Duodenal mucosa (tissue), 2 donors: ENCODE data around the gene JPH2.

ENCODE experiments used
- H3K27ac ChIP-seq: one replicate; pipeline ENCODE4 v1.7.0; 2013; ENCODE audit warnings: low read depth, low read length
- H3K27me3 ChIP-seq, 2 donors: one replicate each; pipeline ENCODE4 v1.7.0; 2013; ENCODE audit warnings: low read length in 2 of 2, control low read depth in 1 of 2; ENCODE audit not compliant: insufficient read depth in 2 of 2, control insufficient read depth in 1 of 2
- H3K36me3 ChIP-seq, 2 donors: one replicate each; pipeline ENCODE4 v1.7.0; 2013; ENCODE audit warnings: low read length in 2 of 2, control low read depth in 1 of 2; ENCODE audit not compliant: insufficient read depth in 2 of 2, control insufficient read depth in 1 of 2
- H3K4me1 ChIP-seq, 2 donors: one replicate each; pipeline ENCODE4 v1.7.0; 2013; ENCODE audit warnings: low read length in 2 of 2, control low read depth in 1 of 2; ENCODE audit not compliant: insufficient read depth in 2 of 2, control insufficient read depth in 1 of 2
- H3K4me3 ChIP-seq, 2 donors: one replicate each; pipeline ENCODE4 v1.7.0; 2013; ENCODE audit warnings: low read length in 2 of 2, low read depth in 1 of 2
- H3K9ac ChIP-seq, 2 donors: one replicate each; pipeline ENCODE4 v1.7.0; 2013; ENCODE audit warnings: low read length in 2 of 2, low read depth in 1 of 2
- H3K9me3 ChIP-seq, 2 donors: one replicate each; pipeline ENCODE4 v1.7.0; 2013; ENCODE audit warnings: low read length in 2 of 2, control low read depth in 1 of 2; ENCODE audit not compliant: control insufficient read depth in 1 of 2

JPH2 gene

DNA sequence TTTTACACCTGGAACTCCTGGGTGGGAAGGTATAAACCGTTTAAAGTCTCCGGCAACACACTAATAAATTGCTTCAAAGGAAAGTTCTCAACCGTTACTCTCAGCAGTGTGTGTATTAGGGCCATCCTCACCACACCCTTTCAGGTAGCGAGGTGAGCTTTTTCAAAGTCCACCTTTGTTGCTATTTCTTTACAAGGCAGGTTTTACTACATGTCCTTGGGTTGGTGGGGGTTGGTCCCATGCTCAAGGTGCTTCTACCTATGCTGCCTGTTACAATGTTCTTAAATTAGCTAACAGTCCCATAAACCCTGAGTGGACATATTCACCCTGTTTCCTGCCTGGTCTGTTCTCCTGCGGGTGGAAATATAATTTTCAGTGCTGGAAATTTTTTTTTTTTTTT is 36.7 kb upstream of the JPH2 start:
- Histone ChIP-seq H3K27ac (no peak overlapping the region), H3K9me3 (no peaks in the 10 kb centered on the region), H3K27me3 (no peaks in the 10 kb centered on the region), H3K36me3 (no peaks in the 10 kb centered on the region), H3K4me3 (no peak overlapping the region), H3K9ac (no peak overlapping the region), H3K4me1 (peaks cover 6 to 8% of the 10 kb centered on the region in 2 donors)

DNA sequence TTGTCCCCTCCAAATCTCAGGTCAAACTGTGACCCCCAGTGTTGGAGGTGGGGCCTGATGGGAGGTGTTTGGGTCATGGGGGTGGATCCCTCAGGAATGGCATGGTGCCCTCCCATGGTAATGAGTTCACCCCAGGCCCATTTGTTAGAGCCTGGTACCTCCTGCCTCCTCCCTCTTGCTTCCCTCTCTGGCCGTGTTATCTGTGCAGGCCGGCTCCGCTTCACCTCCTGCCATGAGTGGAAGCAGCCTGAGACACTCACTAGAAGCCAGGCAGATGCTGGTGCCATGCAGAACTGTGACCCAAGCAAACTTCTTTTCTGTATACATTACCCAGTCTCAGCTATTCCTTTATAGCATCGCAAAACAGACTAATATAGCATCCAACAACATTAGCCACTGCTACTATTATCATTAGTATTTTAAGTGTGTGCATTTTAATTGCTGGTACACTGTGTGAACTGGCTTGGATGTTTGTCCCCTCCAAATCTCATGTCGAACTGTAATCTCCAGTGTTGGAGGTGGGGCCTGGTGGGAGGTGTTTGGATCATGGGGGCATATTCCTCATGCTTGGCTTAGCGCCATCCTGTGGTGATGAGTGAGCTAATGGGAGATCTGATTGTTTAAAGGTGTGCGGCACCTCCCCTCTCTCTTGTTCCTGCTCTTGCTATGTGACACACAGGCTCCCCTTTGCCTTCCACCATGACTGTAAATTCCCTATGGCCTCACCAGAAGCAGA is 35.8 kb upstream of the JPH2 start:
- no peak overlapping the region for H3K4me3 ChIP-seq
- H3K36me3 ChIP-seq: no peaks in the 10 kb centered on the region
- H3K4me1 ChIP-seq: peaks cover 6 to 8% of the 10 kb centered on the region in 2 donors
- H3K9ac ChIP-seq: no peak overlapping the region
- no peak overlapping the region for H3K27ac ChIP-seq
- no peaks in the 10 kb centered on the region for H3K9me3 ChIP-seq
- no peaks in the 10 kb centered on the region for H3K27me3 ChIP-seq

GRCh38 chr20:44222027-44222426 is 35.0 kb upstream of the JPH2 start:
- Histone ChIP-seq H3K9me3 (no peaks in the 10 kb centered on the region), H3K4me3 (no peak overlapping the region), H3K4me1 (peaks cover 6 to 8% of the 10 kb centered on the region in 2 donors), H3K9ac (no peak overlapping the region), H3K36me3 (no peaks in the 10 kb centered on the region), H3K27me3 (no peaks in the 10 kb centered on the region), H3K27ac (no peak overlapping the region)

GRCh38 chr20:44221368-44221954 is 34.5 kb upstream of the JPH2 start:
- no peak overlapping the region for H3K9ac ChIP-seq
- H3K4me3 ChIP-seq: no peak overlapping the region
- H3K36me3 ChIP-seq: no peaks in the 10 kb centered on the region
- no peaks in the 10 kb centered on the region for H3K27me3 ChIP-seq
- H3K27ac ChIP-seq: no peak overlapping the region
- no peaks in the 10 kb centered on the region for H3K9me3 ChIP-seq
- H3K4me1 ChIP-seq: peaks cover 6 to 8% of the 10 kb centered on the region in 2 donors

DNA sequence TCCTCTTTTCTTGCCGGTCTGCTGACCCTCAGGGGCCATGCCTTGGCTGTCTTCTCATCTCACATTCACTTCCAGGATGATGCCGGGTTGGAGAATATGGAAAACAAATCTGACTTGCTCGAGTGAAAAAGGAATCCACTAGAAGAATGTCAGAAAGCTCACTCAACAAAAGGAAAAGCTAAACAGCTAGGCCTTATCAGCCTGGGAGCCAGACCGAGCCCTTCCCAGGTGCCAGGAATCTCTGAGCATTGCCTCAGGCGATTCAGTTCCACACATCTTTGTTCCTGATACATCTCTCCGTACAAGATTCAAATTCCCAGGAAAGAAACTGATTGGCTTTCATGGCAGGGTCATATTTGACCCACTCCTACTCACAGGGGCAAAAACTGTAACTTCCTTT is 32.8 kb upstream of the JPH2 start:
- peaks cover 0 to 5% of the 10 kb centered on the region in 2 donors for H3K36me3 ChIP-seq
- no peaks in the 10 kb centered on the region for H3K9me3 ChIP-seq
- H3K27ac ChIP-seq: no peak overlapping the region
- H3K27me3 ChIP-seq: no peaks in the 10 kb centered on the region
- H3K4me1 ChIP-seq: peaks cover 6 to 8% of the 10 kb centered on the region in 2 donors
- H3K9ac ChIP-seq: no peak overlapping the region
- H3K4me3 ChIP-seq: no peak overlapping the region

GRCh38 chr20:44219170-44219730 is 32.3 kb upstream of the JPH2 start:
- peaks cover 0 to 5% of the 10 kb centered on the region in 2 donors for H3K36me3 ChIP-seq
- H3K27ac ChIP-seq: no peak overlapping the region
- H3K9ac ChIP-seq: no peak overlapping the region

GRCh38 chr20:44218446-44218845 is 31.5 kb upstream of the JPH2 start:
- H3K9ac ChIP-seq: no peak overlapping the region
- H3K9me3 ChIP-seq: no peaks in the 10 kb centered on the region
- no peaks in the 10 kb centered on the region for H3K27me3 ChIP-seq
- no peak overlapping the region for H3K4me3 ChIP-seq
- H3K27ac ChIP-seq: no peak overlapping the region
- H3K4me1 ChIP-seq: peaks cover 6 to 8% of the 10 kb centered on the region in 2 donors
- H3K36me3 ChIP-seq: peaks cover 0 to 5% of the 10 kb centered on the region in 2 donors

More at GRCh38 chr20:44219170-44219730, 32.3 kb upstream of the JPH2 start:
- Histone ChIP-seq H3K4me1 (peaks cover 6 to 8% of the 10 kb centered on the region in 2 donors), H3K27me3 (no peaks in the 10 kb centered on the region), H3K4me3 (no peak overlapping the region), H3K9me3 (no peaks in the 10 kb centered on the region)

GRCh38 chr20:44217342-44218092 is 30.5 kb upstream of the JPH2 start:
- H3K9me3 ChIP-seq: no peaks in the 10 kb centered on the region
- no peak overlapping the region for H3K4me3 ChIP-seq
- no peak overlapping the region for H3K9ac ChIP-seq

GRCh38 chr20:44215125-44215524 is 28.1 kb upstream of the JPH2 start:
- Histone ChIP-seq H3K9ac (no peak overlapping the region), H3K4me3 (no peak overlapping the region), H3K9me3 (no peaks in the 10 kb centered on the region)

More at GRCh38 chr20:44217342-44218092, 30.5 kb upstream of the JPH2 start:
- H3K36me3 ChIP-seq: peaks cover 0 to 5% of the 10 kb centered on the region in 2 donors
- H3K27ac ChIP-seq: no peak overlapping the region
- no peaks in the 10 kb centered on the region for H3K27me3 ChIP-seq
- H3K4me1 ChIP-seq: peaks cover 0 to 4% of the 10 kb centered on the region in 2 donors

DNA sequence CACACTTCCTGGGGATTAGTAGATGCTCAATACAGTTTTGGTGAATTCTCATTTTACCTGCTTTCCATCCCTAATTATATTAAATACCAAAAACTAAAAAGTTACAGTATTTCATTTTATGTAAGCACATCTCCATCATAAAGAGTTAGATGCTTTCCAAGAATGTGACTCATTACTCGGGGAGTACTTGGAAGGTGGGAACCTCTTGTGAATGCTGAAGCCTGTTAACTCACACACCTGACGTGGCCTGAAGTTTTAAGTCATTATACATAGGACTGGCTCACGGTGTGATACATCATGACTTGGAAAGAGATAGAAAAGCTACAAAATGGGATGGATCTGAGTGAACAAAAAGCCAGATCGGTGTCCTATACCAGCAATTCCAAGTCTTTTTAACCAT is 25.8 kb upstream of the JPH2 start:
- Histone ChIP-seq H3K4me3 (no peak overlapping the region), H3K27me3 (no peaks in the 10 kb centered on the region)

More at GRCh38 chr20:44215125-44215524, 28.1 kb upstream of the JPH2 start:
- peaks cover 0 to 5% of the 10 kb centered on the region in 2 donors for H3K36me3 ChIP-seq
- peaks cover 6 to 12% of the 10 kb centered on the region in 2 donors for H3K4me1 ChIP-seq
- no peak overlapping the region for H3K27ac ChIP-seq
- no peaks in the 10 kb centered on the region for H3K27me3 ChIP-seq

More for the DNA sequence above, 25.8 kb upstream of the JPH2 start:
- peaks cover 19 to 26% of the 10 kb centered on the region in 2 donors for H3K4me1 ChIP-seq
- H3K9me3 ChIP-seq: no peaks in the 10 kb centered on the region
- no peak overlapping the region for H3K27ac ChIP-seq
- H3K9ac ChIP-seq: peak overlapping the region in 1 of 2 donors; percentile 46
- H3K36me3 ChIP-seq: peaks cover 0 to 5% of the 10 kb centered on the region in 2 donors
